Measurements from ENCODE around the gene DACH1. TPM values are rescaled to one million over a fixed set of nuclear protein-coding genes. Genes with fewer than 3 reads are reported as not detected.

Gene DACH1
- total RNA-seq, 1 experiment from 2014 or later, result 1.2 TPM

- Mint-ChIP-seq H3K36me3 (ENCODE audit: insufficient read depth, unreplicated experiment) (no peaks in the 10 kb centered on the region), H3K9me3 (ENCODE audit: unreplicated experiment) (no peaks in the 10 kb centered on the region), H3K27ac (ENCODE audit: unreplicated experiment) (no peak overlapping the region), H3K4me3 (ENCODE audit: unreplicated experiment) (no peak overlapping the region), H3K27me3 (ENCODE audit: insufficient read depth, unreplicated experiment) (no peaks in the 10 kb centered on the region), H3K4me1 (ENCODE audit: low read depth, unreplicated experiment) (no peaks in the 10 kb centered on the region)
- no peak for DNase-seq
- Histone ChIP-seq H3K36me3 (ENCODE audit: control insufficient read depth, insufficient read depth, low read length) (no peaks in the 10 kb centered on the region), H3K4me3 (ENCODE audit: low read depth, low read length) (no peak overlapping the region), H3K9me3 (no peaks in the 10 kb centered on the region), H3K27me3 (replicated peaks; ENCODE audit: control insufficient read depth, insufficient read depth, low read length) (no peaks in the 10 kb centered on the region), H3K4me1 (no peaks in the 10 kb centered on the region)
- BruUV-seq (replicated peaks), result no TSS peak
- ChIA-PET CTCF (no interaction called here), POLR2A (no interaction called here)
- intact Hi-C loops (cut with micrococcal nuclease; ENCODE audit: unreplicated experiment), result no loop called here
- TF ChIP-seq CTCF (IDR thresholded peaks at IDR 0.05; ENCODE audit: insufficient read depth in 1 of 2, low read depth in 1 of 2, low read length in 1 of 2, severe bottlenecking in 1 of 2, unreplicated experiment in 1 of 2), result no peak
Measured at GRCh38 chr13:71576571-71576970, 290.4 kb downstream of the DACH1 start.

- no peaks in the 10 kb centered on the region for H3K36me3 Mint-ChIP-seq (ENCODE audit: insufficient read depth, unreplicated experiment)
- TF ChIP-seq CTCF (IDR thresholded peaks at IDR 0.05; ENCODE audit: insufficient read depth in 1 of 2, low read depth in 1 of 2, low read length in 1 of 2, severe bottlenecking in 1 of 2, unreplicated experiment in 1 of 2), result no peak
- POLR2A ChIA-PET, result no interaction called here
- Histone ChIP-seq H3K36me3 (ENCODE audit: control insufficient read depth, insufficient read depth, low read length) (no peaks in the 10 kb centered on the region), H3K9me3 (no peaks in the 10 kb centered on the region), H3K27me3 (replicated peaks; ENCODE audit: control insufficient read depth, insufficient read depth, low read length) (no peaks in the 10 kb centered on the region), H3K4me3 (ENCODE audit: low read depth, low read length) (no peak overlapping the region), H3K4me1 (no peaks in the 10 kb centered on the region)
- no peak overlapping the region for H3K27ac Mint-ChIP-seq (ENCODE audit: unreplicated experiment)
- no peak for DNase-seq
- no peak overlapping the region for H3K4me3 Mint-ChIP-seq (ENCODE audit: unreplicated experiment)
- H3K9me3 Mint-ChIP-seq (ENCODE audit: unreplicated experiment), result no peaks in the 10 kb centered on the region
- CTCF ChIA-PET, result no interaction called here
- H3K4me1 Mint-ChIP-seq (ENCODE audit: low read depth, unreplicated experiment), result no peaks in the 10 kb centered on the region
- no peaks in the 10 kb centered on the region for H3K27me3 Mint-ChIP-seq (ENCODE audit: insufficient read depth, unreplicated experiment)
- no TSS peak for BruUV-seq (replicated peaks)
- intact Hi-C loops (cut with micrococcal nuclease; ENCODE audit: unreplicated experiment), result no loop called here
Measured at GRCh38 chr13:71546881-71547280, 320.1 kb downstream of the DACH1 start.

GRCh38 chr13:71540098-71540497 lies 326.9 kb downstream of the DACH1 start:
- Mint-ChIP-seq H3K27me3 (ENCODE audit: insufficient read depth, unreplicated experiment) (no peaks in the 10 kb centered on the region), H3K4me1 (ENCODE audit: low read depth, unreplicated experiment) (peaks cover 7% of the 10 kb centered on the region), H3K36me3 (ENCODE audit: insufficient read depth, unreplicated experiment) (no peaks in the 10 kb centered on the region), H3K27ac (ENCODE audit: unreplicated experiment) (no peak overlapping the region), H3K4me3 (ENCODE audit: unreplicated experiment) (no peak overlapping the region), H3K9me3 (ENCODE audit: unreplicated experiment) (no peaks in the 10 kb centered on the region)
- intact Hi-C loops (cut with micrococcal nuclease; ENCODE audit: unreplicated experiment), result no loop called here
- no peak for TF ChIP-seq CTCF (IDR thresholded peaks at IDR 0.05; ENCODE audit: insufficient read depth in 1 of 2, low read depth in 1 of 2, low read length in 1 of 2, severe bottlenecking in 1 of 2, unreplicated experiment in 1 of 2)
- POLR2A ChIA-PET, result no interaction called here
- Histone ChIP-seq H3K4me3 (ENCODE audit: low read depth, low read length) (no peak overlapping the region), H3K27me3 (replicated peaks; ENCODE audit: control insufficient read depth, insufficient read depth, low read length) (no peaks in the 10 kb centered on the region), H3K9me3 (no peaks in the 10 kb centered on the region), H3K4me1 (peaks cover 10% of the 10 kb centered on the region; the same call in 1 of the 2 replicates), H3K36me3 (ENCODE audit: control insufficient read depth, insufficient read depth, low read length) (no peaks in the 10 kb centered on the region)
- BruUV-seq (replicated peaks), result no TSS peak
- DNase-seq, result no peak
- CTCF ChIA-PET, result no interaction called here

Measured in Caco-2 (cell line).